Lower leg skin (tissue), 4 donors: Measurements from ENCODE around the gene LEO1. TPM values are rescaled to one million over a fixed set of nuclear protein-coding genes. Genes with fewer than 3 reads are reported as not detected.
A peak's percentile ranks its signal among the peaks of the same experiment; 100 is the strongest.

ENCODE experiments used
- DNase-seq, 2 donors: peaks; one replicate each; pipeline ENCODE4 v3.0.0-alpha.2; 2019; ENCODE audit warnings: low spot score in 2 of 2
- H3K4me3 ChIP-seq: fragments of 200-600 bp; sonication (generic); 2 replicates; pipeline ENCODE4 v1.5.1; 2017; ENCODE audit warnings: mild to moderate bottlenecking, low read depth; ENCODE audit not compliant: poor library complexity, severe bottlenecking
- CTCF ChIP-seq, 3 donors: fragments of 450-650 bp; IDR thresholded peaks; one replicate each; pipeline ENCODE4 v1.5.1; 2016; ENCODE audit warnings: antibody characterized with exemption in 3 of 3, mild to moderate bottlenecking in 3 of 3, moderate library complexity in 2 of 3
- POLR2A ChIP-seq, 2 donors: fragments of 450-650 bp; IDR thresholded peaks; one replicate each; pipeline ENCODE4 v1.6.1; 2016 to 2017; ENCODE audit warnings: antibody characterized with exemption in 2 of 2, mild to moderate bottlenecking in 1 of 2, moderate library complexity in 1 of 2
- WGBS, 2 donors: methylation state at CpG; one replicate each; pipeline ENCODE4 v1.1.5; 2018; 5-methylcytosine and 5-hydroxymethylcytosine counted together
- intact Hi-C: fragments of 100-400 bp; cut with DNase I; formaldehyde crosslinking; loops from one replicate; pipeline ENCODE4 v1.15.0; 2023; ENCODE audit warnings: low total_unique reads
- total RNA-seq, 4 donors: library from RNA; depleted of rRNA; stranded (reverse); fragments of >200 nt; gene quantifications; one replicate each; pipeline ENCODE4 v1.1.0, GENCODE V29; 2016

The LEO1 gene
- 10 to 100 TPM; 18.5 to 23.8 (median 20.8) TPM for total RNA-seq

GRCh38 chr15:51971375-51972133 is at the start of gene LEO1:
LEO1 (minus strand) TSS chr15:51971778; CDS start chr15:51971745, 33 bp downstream.
- intact Hi-C loops: no loop called here
- TF ChIP-seq POLR2A (IDR thresholded peaks at IDR 0.05) (no peak), CTCF (IDR thresholded peaks at IDR 0.05) (peak in 1 of 3 donors; percentile 18)
- H3K4me3 ChIP-seq: peak within 1 kb of the TSS; percentile 78
- 1% methylated on average over 42 to 50 of the region's 58 CpGs for WGBS, 2 donors
- DNase-seq: peak; percentile 92 to 96

- intact Hi-C loops: no loop called here
- no peak overlapping the region for H3K4me3 ChIP-seq
- 1 to 2% methylated on average over 4 of the region's 4 CpGs for whole genome bisulfite sequencing, 2 donors
- DNase-seq: peak in 1 of 2 donors; percentile 56
- no peak for TF ChIP-seq CTCF (IDR thresholded peaks at IDR 0.05)
- TF ChIP-seq POLR2A (IDR thresholded peaks at IDR 0.05): no peak
These were observed 49.6 kb upstream of the LEO1 start for GRCh38 chr15:52021128-52021671.

- 1 to 3% methylated on average over 10 of the region's 10 CpGs for WGBS, 2 donors
- TF ChIP-seq CTCF (IDR thresholded peaks at IDR 0.05) (no peak), POLR2A (IDR thresholded peaks at IDR 0.05) (no peak)
- intact Hi-C loops: no loop called here
- no peak for DNase-seq
- peak overlapping the region; percentile 36 for H3K4me3 ChIP-seq
These were observed 48.9 kb upstream of the LEO1 start for GRCh38 chr15:52020221-52021085.

- WGBS, 2 donors: 0% methylated on average over 47 to 58 of the region's 100 CpGs
- intact Hi-C loops: no loop called here
- TF ChIP-seq CTCF (IDR thresholded peaks at IDR 0.05) (no peak), POLR2A (IDR thresholded peaks at IDR 0.05) (peak in 1 of 2 donors; percentile 36)
- DNase-seq: peak; percentile 83 to 97
- H3K4me3 ChIP-seq: peak overlapping the region; percentile 36
These were observed 48.0 kb upstream of the LEO1 start for GRCh38 chr15:52019394-52020220.

GRCh38 chr15:52018693-52019393 is 47.3 kb upstream of the LEO1 start, which contains the start of gene MAPK6:
MAPK6 (plus strand) TSS chr15:52019219; CDS start chr15:52046461, 27,242 bp downstream.
- DNase-seq: peak; percentile 92 to 98
- H3K4me3 ChIP-seq: peak within 1 kb of the TSS; percentile 36
- TF ChIP-seq CTCF (IDR thresholded peaks at IDR 0.05) (no peak), POLR2A (IDR thresholded peaks at IDR 0.05) (peak in 1 of 2 donors; percentile 88)
- 4 to 5% methylated on average over 48 to 57 of the region's 59 CpGs for WGBS, 2 donors
- intact Hi-C loops: no loop called here
